ENCODE results near the gene POLR3H. TPM values are rescaled to one million over a fixed set of nuclear protein-coding genes. Genes with fewer than 3 reads are reported as not detected.

POLR3H gene
- total and polyA plus RNA-seq, 2 of the 4 experiments (the other 2 are of a cell fraction) = 37.8 to 67.8 TPM

- no peak overlapping the region for H2BK5ac ChIP-seq (ENCODE audit: low read depth, low read length, poor library complexity, severe bottlenecking)
- H3K14ac ChIP-seq (replicated peaks; ENCODE audit: low read depth, low read length) = no peak overlapping the region
- no peak overlapping the region for H2BK15ac ChIP-seq (ENCODE audit: low read depth, low read length)
- peak overlapping the region; percentile 33 for H2AFZ ChIP-seq (replicated peaks; ENCODE audit: low read length, poor library complexity)
- POLR2A ChIA-PET (ENCODE audit: unreplicated experiment) = no interaction called here
- no peaks in the 10 kb centered on the region for H3K27me3 ChIP-seq (ENCODE audit: control insufficient read depth, insufficient read depth, low read length)
- no peak overlapping the region for H2BK120ac ChIP-seq (ENCODE audit: low read depth, low read length)
- peak overlapping the region; percentile 52 for H2AK9ac ChIP-seq (replicated peaks; ENCODE audit: low read depth, low read length, poor library complexity)
- CTCF ChIA-PET = no interaction called here
- H3K9me3 ChIP-seq (ENCODE audit: control insufficient read depth, insufficient read depth, low read length) = no peaks in the 10 kb centered on the region
- H3K23ac ChIP-seq (ENCODE audit: low read depth, low read length) = no peak overlapping the region
- BruUV-seq (replicated peaks) = no TSS peak
- no peak overlapping the region for H3K9ac ChIP-seq (ENCODE audit: low read depth, low read length)
- no peak overlapping the region for H3K27ac ChIP-seq (ENCODE audit: insufficient read depth, low read length)
- ATAC-seq (ENCODE audit: low read depth) = no peak
- no peak overlapping the region for H3K4ac ChIP-seq (ENCODE audit: low read depth, low read length)
- no peak overlapping the region for H2BK20ac ChIP-seq (ENCODE audit: low read depth, low read length)
- no peak overlapping the region for H4K5ac ChIP-seq (ENCODE audit: low read depth, low read length)
- no peak overlapping the region for H4K91ac ChIP-seq (ENCODE audit: insufficient read depth, low read depth, low read length)
- peaks cover 25% of the 10 kb centered on the region; the same call in 1 of the 2 replicates for H3K36me3 ChIP-seq (ENCODE audit: control insufficient read depth, insufficient read depth, low read length)
- H3K4me3 ChIP-seq (ENCODE audit: insufficient read depth, low read depth, low read length) = no peak overlapping the region
- in situ Hi-C loops (cut with MboI; ENCODE audit: low sequenced_read_pairs) = no loop called here
- H3K4me2 ChIP-seq (ENCODE audit: low read depth, low read length) = no peak overlapping the region
- WGBS, 2 experiments (ENCODE audit: extremely low coverage in 2 of 2, insufficient read length in 1 of 2) = 81% methylated on average over 3 of the region's 7 CpGs; no CpG with 5 or more reads in 1 of the 2 experiments
- H3K79me1 ChIP-seq (ENCODE audit: low read depth in 1 of 2, low read length in 2 of 2) = peaks cover 10 to 46% of the 10 kb centered on the region in 2 experiments
- H3K4me1 ChIP-seq (ENCODE audit: control insufficient read depth, insufficient read depth, low read length) = peaks cover 8% of the 10 kb centered on the region
- dilution Hi-C loops (cut with HindIII; ENCODE audit: low sequenced_read_pairs, unreplicated experiment) = no loop called here
- H4K8ac ChIP-seq (ENCODE audit: low read depth in 2 of 2, low read length in 2 of 2) = no peak overlapping the region
- H3K56ac ChIP-seq (ENCODE audit: extremely low read depth, insufficient read depth, low read length) = no peak overlapping the region
- intact Hi-C loops (cut with micrococcal nuclease) = no loop called here
- peaks cover 3% of the 10 kb centered on the region for H3K9me1 ChIP-seq (ENCODE audit: insufficient read depth, low read length)
- peaks cover 3% of the 10 kb centered on the region; the same call in 1 of the 2 replicates for H4K20me1 ChIP-seq (ENCODE audit: insufficient read depth, low read length)
- TF ChIP-seq MAZ (IDR thresholded peaks at IDR 0.05; ENCODE audit: borderline replicate concordance, low read depth, low read length) = no peak
- no peak for TF ChIP-seq RCOR1 (IDR thresholded peaks at IDR 0.05; ENCODE audit: insufficient replicate concordance, low read length)
- TF ChIP-seq, protein P1, sequence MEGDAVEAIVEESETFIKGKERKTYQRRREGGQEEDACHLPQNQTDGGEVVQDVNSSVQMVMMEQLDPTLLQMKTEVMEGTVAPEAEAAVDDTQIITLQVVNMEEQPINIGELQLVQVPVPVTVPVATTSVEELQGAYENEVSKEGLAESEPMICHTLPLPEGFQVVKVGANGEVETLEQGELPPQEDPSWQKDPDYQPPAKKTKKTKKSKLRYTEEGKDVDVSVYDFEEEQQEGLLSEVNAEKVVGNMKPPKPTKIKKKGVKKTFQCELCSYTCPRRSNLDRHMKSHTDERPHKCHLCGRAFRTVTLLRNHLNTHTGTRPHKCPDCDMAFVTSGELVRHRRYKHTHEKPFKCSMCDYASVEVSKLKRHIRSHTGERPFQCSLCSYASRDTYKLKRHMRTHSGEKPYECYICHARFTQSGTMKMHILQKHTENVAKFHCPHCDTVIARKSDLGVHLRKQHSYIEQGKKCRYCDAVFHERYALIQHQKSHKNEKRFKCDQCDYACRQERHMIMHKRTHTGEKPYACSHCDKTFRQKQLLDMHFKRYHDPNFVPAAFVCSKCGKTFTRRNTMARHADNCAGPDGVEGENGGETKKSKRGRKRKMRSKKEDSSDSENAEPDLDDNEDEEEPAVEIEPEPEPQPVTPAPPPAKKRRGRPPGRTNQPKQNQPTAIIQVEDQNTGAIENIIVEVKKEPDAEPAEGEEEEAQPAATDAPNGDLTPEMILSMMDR (conservative IDR thresholded peaks at IDR 0.05; ENCODE audit: low read depth, low read length) = no peak
- TF ChIP-seq POLR2A (IDR thresholded peaks at IDR 0.05; ENCODE audit: low read depth, low read length) = no peak
- no peak for TF ChIP-seq MAFK (IDR thresholded peaks at IDR 0.05; ENCODE audit: low read depth, low read length)
- TF ChIP-seq, protein P2, sequence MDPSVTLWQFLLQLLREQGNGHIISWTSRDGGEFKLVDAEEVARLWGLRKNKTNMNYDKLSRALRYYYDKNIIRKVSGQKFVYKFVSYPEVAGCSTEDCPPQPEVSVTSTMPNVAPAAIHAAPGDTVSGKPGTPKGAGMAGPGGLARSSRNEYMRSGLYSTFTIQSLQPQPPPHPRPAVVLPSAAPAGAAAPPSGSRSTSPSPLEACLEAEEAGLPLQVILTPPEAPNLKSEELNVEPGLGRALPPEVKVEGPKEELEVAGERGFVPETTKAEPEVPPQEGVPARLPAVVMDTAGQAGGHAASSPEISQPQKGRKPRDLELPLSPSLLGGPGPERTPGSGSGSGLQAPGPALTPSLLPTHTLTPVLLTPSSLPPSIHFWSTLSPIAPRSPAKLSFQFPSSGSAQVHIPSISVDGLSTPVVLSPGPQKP (IDR thresholded peaks at IDR 0.05; ENCODE audit: borderline replicate concordance, low read depth, low read length) = no peak
- TF ChIP-seq CEBPB (IDR thresholded peaks at IDR 0.05; ENCODE audit: low read depth, low read length) = no peak
- no peak for TF ChIP-seq MXI1 (IDR thresholded peaks at IDR 0.05; ENCODE audit: borderline replicate concordance, low read depth, low read length)
- no peak for TF ChIP-seq BHLHE40 (IDR thresholded peaks at IDR 0.05; ENCODE audit: low read depth, low read length)
- TF ChIP-seq CHD1 (IDR thresholded peaks at IDR 0.05; ENCODE audit: low read depth, low read length) = no peak
- no peak for TF ChIP-seq NFE2L2 (IDR thresholded peaks at IDR 0.05; ENCODE audit: low read depth, low read length)
- no peak for TF ChIP-seq RFX5 (IDR thresholded peaks at IDR 0.05; ENCODE audit: low read depth, low read length)
- no peak for TF ChIP-seq RAD21 (IDR thresholded peaks at IDR 0.05; ENCODE audit: low read length)
- no peak for TF ChIP-seq USF2 (IDR thresholded peaks at IDR 0.05; ENCODE audit: low read depth, low read length)
- no peak for TF ChIP-seq SMC3 (IDR thresholded peaks at IDR 0.05; ENCODE audit: low read depth, low read length)
- no peak for TF ChIP-seq FOS (IDR thresholded peaks at IDR 0.05; ENCODE audit: low read depth, low read length)
- DNase-seq = no peak
- peak overlapping the region; percentile 62; the same call in 1 of the 2 replicates for H2AK5ac ChIP-seq (ENCODE audit: low read depth, low read length)
- no peak overlapping the region for H3K18ac ChIP-seq (ENCODE audit: low read depth, low read length)
Measured at GRCh38 chr22:41568811-41569210, 24.5 kb upstream of the POLR3H start.
